ENCODE results near the gene FIS1. TPM values are rescaled to one million over a fixed set of nuclear protein-coding genes. Genes with fewer than 3 reads are reported as not detected.
"Not testable (repeated sequence)": the region's sequence is repeated elsewhere in the genome, so short reads cannot be mapped to it uniquely, and the experiment has no call there.

Gene FIS1
- polyA plus RNA-seq, 1 donor from 2014 or later: 322 TPM

- Histone ChIP-seq H3K79me2 (replicated peaks; ENCODE audit: insufficient read depth, low read length) (no peaks in the 10 kb centered on the region), H3K9me3 (ENCODE audit: low read length) (no peaks in the 10 kb centered on the region), H3K27ac (ENCODE audit: low read length) (no peak overlapping the region), H3K27me3 (ENCODE audit: insufficient read depth, low read depth, low read length) (no peaks in the 10 kb centered on the region), H3K9me2 (ENCODE audit: insufficient read depth, low read length) (no peaks in the 10 kb centered on the region), H3K4me2 (ENCODE audit: low read length) (no peak overlapping the region), H3K36me3 (ENCODE audit: insufficient read depth, low read length) (no peaks in the 10 kb centered on the region), H2AFZ (ENCODE audit: low read depth, low read length) (no peak overlapping the region), H3F3A (ENCODE audit: insufficient read depth, low read length, poor library complexity, severe bottlenecking) (no peaks in the 10 kb centered on the region), H3K4me3 (ENCODE audit: low read length) (no peak overlapping the region), H3K9ac (ENCODE audit: low read length) (no peak overlapping the region), H4K20me1 (ENCODE audit: insufficient read depth) (no peaks in the 10 kb centered on the region)
- no peak for TF ChIP-seq CTCF (IDR thresholded peaks at IDR 0.05; ENCODE audit: poor library complexity, severe bottlenecking)
- no peak for TF ChIP-seq RAD21 (conservative IDR thresholded peaks at IDR 0.05)
- TF ChIP-seq EZH2 (IDR thresholded peaks at IDR 0.05; ENCODE audit: borderline replicate concordance, insufficient read depth, low read length, poor library complexity, severe bottlenecking): no peak
- TF ChIP-seq MXI1 (conservative IDR thresholded peaks at IDR 0.05; ENCODE audit: poor library complexity, severe bottlenecking): no peak
Observed at GRCh38 chr7:101258243-101258731, 13.4 kb upstream of the FIS1 start.

GRCh38 chr7:101255796-101256195, 10.9 kb upstream of the FIS1 start:
- H2AFZ ChIP-seq (ENCODE audit: low read depth, low read length): no peak overlapping the region
- no peaks in the 10 kb centered on the region for H4K20me1 ChIP-seq (ENCODE audit: insufficient read depth)
- H3K27ac ChIP-seq (ENCODE audit: low read length): no peak overlapping the region
- no peaks in the 10 kb centered on the region for H3K9me3 ChIP-seq (ENCODE audit: low read length)
- no peaks in the 10 kb centered on the region for H3K36me3 ChIP-seq (ENCODE audit: insufficient read depth, low read length)
- peaks cover 12% of the 10 kb centered on the region for H3K79me2 ChIP-seq (replicated peaks; ENCODE audit: insufficient read depth, low read length)
- no peak overlapping the region for H3K4me3 ChIP-seq (ENCODE audit: low read length)
- H3K9me2 ChIP-seq (ENCODE audit: insufficient read depth, low read length): no peaks in the 10 kb centered on the region
- H3K4me2 ChIP-seq (ENCODE audit: low read length): no peak overlapping the region
- no peaks in the 10 kb centered on the region for H3F3A ChIP-seq (ENCODE audit: insufficient read depth, low read length, poor library complexity, severe bottlenecking)
- TF ChIP-seq POLR2AphosphoS5 (IDR thresholded peaks at IDR 0.05): no peak
- H3K27me3 ChIP-seq (ENCODE audit: insufficient read depth, low read depth, low read length): no peaks in the 10 kb centered on the region
- H3K9ac ChIP-seq (ENCODE audit: low read length): no peak overlapping the region

DNA sequence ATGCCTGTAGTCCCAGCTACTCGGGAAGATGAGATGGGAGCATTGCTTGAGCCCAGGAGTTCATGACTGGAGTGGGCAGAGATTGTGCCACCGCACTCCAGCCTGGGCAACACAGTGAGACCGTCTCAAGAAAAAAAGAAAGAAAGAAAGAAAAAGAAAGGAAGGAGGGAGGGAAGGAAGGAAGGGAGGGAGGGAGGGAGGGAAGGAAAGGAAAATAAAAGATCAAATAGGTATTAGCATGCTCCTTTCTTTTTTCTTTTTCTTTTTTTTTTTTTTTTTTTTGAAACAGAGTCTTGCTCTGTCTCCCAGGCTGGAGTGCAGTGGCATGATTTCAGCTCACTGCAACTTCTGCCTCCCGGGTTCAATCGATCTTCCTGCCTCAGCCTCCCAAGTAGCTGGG, 8.3 kb upstream of the FIS1 start:
- H3K27ac ChIP-seq (ENCODE audit: low read length); H3K9ac ChIP-seq (ENCODE audit: low read length); H3K27me3 ChIP-seq (ENCODE audit: insufficient read depth, low read depth, low read length); H2AFZ ChIP-seq (ENCODE audit: low read depth, low read length); H3K9me2 ChIP-seq (ENCODE audit: insufficient read depth, low read length); H3K4me3 ChIP-seq (ENCODE audit: low read length); H3F3A ChIP-seq (ENCODE audit: insufficient read depth, low read length, poor library complexity, severe bottlenecking); H4K20me1 ChIP-seq (ENCODE audit: insufficient read depth); H3K9me3 ChIP-seq (ENCODE audit: low read length); H3K36me3 ChIP-seq (ENCODE audit: insufficient read depth, low read length); H3K4me2 ChIP-seq (ENCODE audit: low read length): not testable (repeated sequence)
- H3K79me2 ChIP-seq (replicated peaks; ENCODE audit: insufficient read depth, low read length): peaks cover 21% of the 10 kb centered on the region

DNA sequence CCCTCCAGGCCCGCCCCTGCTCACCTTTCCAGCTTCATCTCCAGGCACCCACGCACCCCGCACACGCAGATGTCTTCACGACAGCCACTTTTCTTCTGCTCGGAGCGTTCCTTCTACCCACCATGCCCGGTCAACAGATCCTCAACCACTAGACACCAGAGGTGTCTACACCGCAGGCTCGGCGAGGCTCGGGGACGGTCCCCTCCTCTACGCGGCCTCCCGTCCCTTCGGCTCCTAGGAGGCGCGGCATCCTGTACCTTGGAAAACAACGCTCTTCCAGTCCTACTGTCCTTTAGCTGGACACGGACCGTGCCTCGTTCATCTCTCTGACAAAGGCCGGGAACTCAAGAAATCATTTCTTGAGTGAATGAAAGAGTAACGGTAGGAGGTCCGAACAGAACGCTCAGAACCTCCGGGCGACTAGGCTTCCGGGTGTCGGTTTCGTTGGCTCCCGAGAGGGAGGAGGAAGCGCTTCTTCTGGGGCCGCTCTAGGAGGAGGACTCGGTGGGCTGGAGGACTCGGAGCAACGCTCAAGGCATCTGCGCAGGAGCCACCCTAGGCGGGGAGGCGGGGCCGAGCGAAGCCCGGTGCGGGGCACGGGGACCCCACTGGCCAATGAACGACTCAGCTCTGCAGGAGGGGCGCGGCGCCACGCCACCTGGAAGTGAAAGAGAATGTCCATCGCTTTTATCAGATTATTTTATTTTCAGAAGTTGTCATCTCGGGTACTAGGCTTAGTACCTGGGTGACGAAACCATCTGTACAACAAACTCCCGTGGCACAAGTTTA, 7.2 kb upstream of the FIS1 start:
- H3K4me3 ChIP-seq (ENCODE audit: low read length): peak overlapping the region; percentile 96
- H2AFZ ChIP-seq (ENCODE audit: low read depth, low read length): peak overlapping the region; percentile 70
- H3K4me2 ChIP-seq (ENCODE audit: low read length): no peak overlapping the region
- no peaks in the 10 kb centered on the region for H3K27me3 ChIP-seq (ENCODE audit: insufficient read depth, low read depth, low read length)
- H3F3A ChIP-seq (ENCODE audit: insufficient read depth, low read length, poor library complexity, severe bottlenecking): no peaks in the 10 kb centered on the region
- peak overlapping the region; percentile 87 for H3K9ac ChIP-seq (ENCODE audit: low read length)
- H3K79me2 ChIP-seq (replicated peaks; ENCODE audit: insufficient read depth, low read length): peaks cover 21% of the 10 kb centered on the region
- TF ChIP-seq SMC3 (conservative IDR thresholded peaks at IDR 0.05; ENCODE audit: poor library complexity) (peak; percentile 42), EP300 (conservative IDR thresholded peaks at IDR 0.05; ENCODE audit: poor library complexity, severe bottlenecking) (no peak), POLR2AphosphoS5 (IDR thresholded peaks at IDR 0.05) (peak; percentile 86), RAD21 (conservative IDR thresholded peaks at IDR 0.05) (peak; percentile 14), EZH2 (IDR thresholded peaks at IDR 0.05; ENCODE audit: borderline replicate concordance, insufficient read depth, low read length, poor library complexity, severe bottlenecking) (no peak), CTCF (IDR thresholded peaks at IDR 0.05; ENCODE audit: poor library complexity, severe bottlenecking) (peak; percentile 30), TAF1 (IDR thresholded peaks at IDR 0.05; ENCODE audit: low read depth) (peak; percentile 24), MXI1 (conservative IDR thresholded peaks at IDR 0.05; ENCODE audit: poor library complexity, severe bottlenecking) (peak; percentile 76)
- TF ChIP-seq, protein P1, sequence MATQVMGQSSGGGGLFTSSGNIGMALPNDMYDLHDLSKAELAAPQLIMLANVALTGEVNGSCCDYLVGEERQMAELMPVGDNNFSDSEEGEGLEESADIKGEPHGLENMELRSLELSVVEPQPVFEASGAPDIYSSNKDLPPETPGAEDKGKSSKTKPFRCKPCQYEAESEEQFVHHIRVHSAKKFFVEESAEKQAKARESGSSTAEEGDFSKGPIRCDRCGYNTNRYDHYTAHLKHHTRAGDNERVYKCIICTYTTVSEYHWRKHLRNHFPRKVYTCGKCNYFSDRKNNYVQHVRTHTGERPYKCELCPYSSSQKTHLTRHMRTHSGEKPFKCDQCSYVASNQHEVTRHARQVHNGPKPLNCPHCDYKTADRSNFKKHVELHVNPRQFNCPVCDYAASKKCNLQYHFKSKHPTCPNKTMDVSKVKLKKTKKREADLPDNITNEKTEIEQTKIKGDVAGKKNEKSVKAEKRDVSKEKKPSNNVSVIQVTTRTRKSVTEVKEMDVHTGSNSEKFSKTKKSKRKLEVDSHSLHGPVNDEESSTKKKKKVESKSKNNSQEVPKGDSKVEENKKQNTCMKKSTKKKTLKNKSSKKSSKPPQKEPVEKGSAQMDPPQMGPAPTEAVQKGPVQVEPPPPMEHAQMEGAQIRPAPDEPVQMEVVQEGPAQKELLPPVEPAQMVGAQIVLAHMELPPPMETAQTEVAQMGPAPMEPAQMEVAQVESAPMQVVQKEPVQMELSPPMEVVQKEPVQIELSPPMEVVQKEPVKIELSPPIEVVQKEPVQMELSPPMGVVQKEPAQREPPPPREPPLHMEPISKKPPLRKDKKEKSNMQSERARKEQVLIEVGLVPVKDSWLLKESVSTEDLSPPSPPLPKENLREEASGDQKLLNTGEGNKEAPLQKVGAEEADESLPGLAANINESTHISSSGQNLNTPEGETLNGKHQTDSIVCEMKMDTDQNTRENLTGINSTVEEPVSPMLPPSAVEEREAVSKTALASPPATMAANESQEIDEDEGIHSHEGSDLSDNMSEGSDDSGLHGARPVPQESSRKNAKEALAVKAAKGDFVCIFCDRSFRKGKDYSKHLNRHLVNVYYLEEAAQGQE (IDR thresholded peaks at IDR 0.05; ENCODE audit: borderline replicate concordance): no peak
- no peaks in the 10 kb centered on the region for H3K9me3 ChIP-seq (ENCODE audit: low read length)
- no peaks in the 10 kb centered on the region for H3K9me2 ChIP-seq (ENCODE audit: insufficient read depth, low read length)
- H3K27ac ChIP-seq (ENCODE audit: low read length): peak overlapping the region; percentile 85
- no peaks in the 10 kb centered on the region for H3K36me3 ChIP-seq (ENCODE audit: insufficient read depth, low read length)
- no peaks in the 10 kb centered on the region for H4K20me1 ChIP-seq (ENCODE audit: insufficient read depth)
